GM23338 (cell line): ENCODE data around the gene BNIP1.
"Not testable (repeated sequence)": the region's sequence is repeated elsewhere in the genome, so short reads cannot be mapped to it uniquely, and the experiment has no call there.

Source experiments
- CREB1 ChIP-seq: fragments of 250-450 bp; sonication (Bioruptor Pico); IDR thresholded peaks from 2 replicates; pipeline ENCODE4 v1.5.0; 2020; ENCODE audit warnings: low read depth, mild to moderate bottlenecking, moderate library complexity
- CTCF ChIP-seq, 2 experiments: fragments of 200-600 bp in 1 of 2; sonication (generic) in 1 of 2; conservative IDR thresholded peaks; 2 replicates each; pipeline versions ENCODE4 v1.5.1 to v1.6.1; 2016 to 2017; ENCODE audit warnings: antibody characterized with exemption in 2 of 2, low read depth in 2 of 2, mild to moderate bottlenecking in 2 of 2, moderate library complexity in 1 of 2
- EZH2 ChIP-seq: fragments of 200-600 bp; sonication (generic); IDR thresholded peaks from one replicate; pipeline ENCODE4 v1.8.0; 2017; ENCODE audit warnings: antibody characterized with exemption, mild to moderate bottlenecking, low read depth; ENCODE audit not compliant: unreplicated experiment
- EZH2phosphoT487 ChIP-seq: fragments of 200-600 bp; sonication (generic); IDR thresholded peaks from one replicate; pipeline ENCODE4 v1.8.1; 2018; ENCODE audit warnings: antibody characterized with exemption; ENCODE audit not compliant: unreplicated experiment
- POLR2AphosphoS5 ChIP-seq: IDR thresholded peaks from 2 replicates; pipeline ENCODE4 v1.6.1; 2016; ENCODE audit warnings: antibody characterized with exemption, low read depth
- ZNF462 ChIP-seq: fragments of 250-450 bp; sonication (Bioruptor Pico); IDR thresholded peaks from 2 replicates; pipeline ENCODE4 v1.5.0; 2020; ENCODE audit warnings: mild to moderate bottlenecking, moderate library complexity

GRCh38 chr5:173132166-173132565 is 12.2 kb upstream of the BNIP1 start:
- not testable (repeated sequence) for TF ChIP-seq ZNF462; EZH2; CTCF (conservative IDR thresholded peaks at IDR 0.05; ENCODE audit: low read depth in 2 of 2); EZH2phosphoT487; CREB1 (CRISPR knock-in tag); POLR2AphosphoS5
